Osteocyte (in vitro differentiated cells): ENCODE data around the gene CNOT6. TPM values are rescaled to one million over a fixed set of nuclear protein-coding genes. Genes with fewer than 3 reads are reported as not detected.
"Not testable (repeated sequence)": the region's sequence is repeated elsewhere in the genome, so short reads cannot be mapped to it uniquely, and the experiment has no call there.

Experiments used
- DNase-seq: peaks from one replicate; pipeline ENCODE4 v3.0.0; 2021; ENCODE audit warnings: mixed read lengths; ENCODE audit not compliant: unreplicated experiment; ENCODE audit errors: extremely low spot score
- H3K27ac Mint-ChIP-seq: one replicate; pipeline ENCODE4 v1.8.0; 2021; ENCODE audit warnings: mild to moderate bottlenecking, mixed read lengths; ENCODE audit not compliant: unreplicated experiment
- H3K27me3 Mint-ChIP-seq: one replicate; pipeline ENCODE4 v1.8.0; 2021; ENCODE audit warnings: mixed read lengths; ENCODE audit not compliant: unreplicated experiment
- H3K36me3 Mint-ChIP-seq: one replicate; pipeline ENCODE4 v1.8.0; 2021; ENCODE audit warnings: mixed read lengths; ENCODE audit not compliant: unreplicated experiment
- H3K4me1 Mint-ChIP-seq: one replicate; pipeline ENCODE4 v1.8.0; 2021; ENCODE audit warnings: mixed read lengths; ENCODE audit not compliant: unreplicated experiment
- H3K4me3 Mint-ChIP-seq: one replicate; pipeline ENCODE4 v1.8.0; 2021; ENCODE audit warnings: mild to moderate bottlenecking, moderate library complexity, mixed read lengths; ENCODE audit not compliant: unreplicated experiment
- H3K9me3 Mint-ChIP-seq: one replicate; pipeline ENCODE4 v1.8.0; 2021; ENCODE audit warnings: mixed read lengths; ENCODE audit not compliant: unreplicated experiment
- CTCF ChIP-seq: fragments of 200-600 bp; sonication (generic); IDR thresholded peaks from 2 replicates; pipeline ENCODE4 v1.5.0; 2021; ENCODE audit warnings: antibody characterized with exemption, mild to moderate bottlenecking, moderate library complexity
- total RNA-seq: library from RNA; stranded (reverse); gene quantifications from 2 replicates; pipeline ENCODE4 v1.2.1, GENCODE V29; 2021

CNOT6 gene
- total RNA-seq, 1 donor from 2014 or later: 33.5 TPM

- TF ChIP-seq CTCF: no peak
- Mint-ChIP-seq H3K27me3 (no peaks in the 10 kb centered on the region), H3K9me3 (no peaks in the 10 kb centered on the region), H3K4me3 (no peak overlapping the region), H3K36me3 (peaks cover 16% of the 10 kb centered on the region), H3K27ac (no peak overlapping the region), H3K4me1 (peaks cover 36% of the 10 kb centered on the region)
- no peak for DNase-seq
Measured at GRCh38 chr5:180527659-180528058, 33.5 kb downstream of the CNOT6 start.

DNA sequence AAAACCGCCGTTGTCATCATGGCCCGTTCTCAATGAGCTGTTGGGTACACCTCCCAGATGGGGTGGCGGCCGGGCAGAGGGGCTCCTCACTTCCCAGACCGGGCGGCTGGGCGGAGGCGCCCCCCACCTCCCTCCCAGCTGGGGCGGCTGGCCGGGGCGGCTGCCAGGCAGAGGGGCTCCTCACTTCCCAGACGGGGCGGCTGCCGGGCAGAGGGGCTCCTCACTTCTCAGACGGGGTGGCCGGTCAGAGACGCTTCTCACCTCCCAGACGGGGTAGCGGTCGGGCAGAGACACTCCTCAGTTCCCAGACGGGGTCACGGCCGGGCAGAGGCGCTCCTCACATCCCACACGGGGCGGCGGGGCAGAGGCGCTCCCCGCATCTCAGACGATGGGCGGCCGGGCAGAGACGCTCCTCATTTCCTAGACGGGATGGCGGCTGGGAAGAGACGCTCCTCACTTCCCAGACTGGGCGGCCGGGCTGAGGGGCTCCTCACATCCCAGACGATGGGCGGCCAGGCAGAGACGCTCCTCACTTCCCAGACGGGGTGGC, 36.9 kb downstream of the CNOT6 start:
- peaks cover 26% of the 10 kb centered on the region for H3K36me3 Mint-ChIP-seq
- not testable (repeated sequence) for H3K9me3 Mint-ChIP-seq, H3K4me3 Mint-ChIP-seq, H3K27me3 Mint-ChIP-seq, DNase-seq, H3K27ac Mint-ChIP-seq, H3K4me1 Mint-ChIP-seq

GRCh38 chr5:180532268-180532667, 38.1 kb downstream of the CNOT6 start:
- Mint-ChIP-seq H3K27me3 (no peaks in the 10 kb centered on the region), H3K9me3 (no peaks in the 10 kb centered on the region), H3K27ac (no peak overlapping the region), H3K4me1 (peaks cover 4% of the 10 kb centered on the region), H3K4me3 (no peak overlapping the region), H3K36me3 (peaks cover 31% of the 10 kb centered on the region)
- no peak for DNase-seq
- TF ChIP-seq CTCF: no peak

DNA sequence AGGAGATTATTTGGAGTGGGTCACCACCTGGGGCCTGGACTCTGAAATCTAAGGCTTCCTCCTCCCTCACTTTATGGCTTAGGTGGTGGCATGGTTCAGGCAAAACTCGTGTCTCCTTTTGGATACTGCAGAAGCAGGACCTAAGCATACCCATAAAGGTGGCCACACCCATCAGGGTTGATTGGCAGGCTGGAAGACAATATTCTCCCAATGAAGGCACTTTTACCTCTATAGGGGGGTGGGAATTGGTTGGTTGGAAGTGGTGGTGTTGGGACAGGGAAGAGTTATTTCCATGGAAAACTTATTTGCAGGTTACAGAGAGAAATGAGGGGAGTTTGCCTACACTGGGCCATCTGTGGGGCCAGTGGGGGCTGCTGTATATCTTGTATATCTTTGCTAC, 39.7 kb downstream of the CNOT6 start:
- Mint-ChIP-seq H3K9me3 (no peaks in the 10 kb centered on the region), H3K4me3 (no peak overlapping the region), H3K27me3 (no peaks in the 10 kb centered on the region), H3K36me3 (peaks cover 31% of the 10 kb centered on the region), H3K27ac (no peak overlapping the region), H3K4me1 (peaks cover 4% of the 10 kb centered on the region)
- DNase-seq: no peak
- TF ChIP-seq CTCF: no peak

GRCh38 chr5:180535573-180535972, 41.4 kb downstream of the CNOT6 start:
- Mint-ChIP-seq H3K4me3 (no peak overlapping the region), H3K4me1 (no peaks in the 10 kb centered on the region), H3K36me3 (peaks cover 27% of the 10 kb centered on the region), H3K27ac (no peak overlapping the region), H3K27me3 (no peaks in the 10 kb centered on the region), H3K9me3 (no peaks in the 10 kb centered on the region)
- DNase-seq: no peak
- no peak for TF ChIP-seq CTCF
